ENCODE results near the gene SORCS2.

The SORCS2 gene

GRCh38 chr4:7737752-7738457 is 545.6 kb downstream of the SORCS2 start:
- Histone ChIP-seq H3K4me2 (ENCODE audit: low read length) (no peak overlapping the region), H3K4me3 (ENCODE audit: low read depth, low read length, poor library complexity, severe bottlenecking) (no peak overlapping the region), H3K27ac (ENCODE audit: low read depth, low read length, poor library complexity, severe bottlenecking) (no peak overlapping the region), H3K27me3 (ENCODE audit: insufficient read depth, low read length) (no peaks in the 10 kb centered on the region), H3F3A (ENCODE audit: insufficient read depth, low read length) (no peaks in the 10 kb centered on the region), H3K9me2 (ENCODE audit: low read depth, low read length) (no peaks in the 10 kb centered on the region), H3K79me2 (ENCODE audit: insufficient read depth, low read length) (no peaks in the 10 kb centered on the region), H3K9me3 (ENCODE audit: low read length) (no peaks in the 10 kb centered on the region), H3K36me3 (ENCODE audit: insufficient read depth, low read length) (no peaks in the 10 kb centered on the region), H2AFZ (ENCODE audit: low read length) (no peak overlapping the region), H4K20me1 (ENCODE audit: insufficient read depth, low read length) (no peaks in the 10 kb centered on the region), H3K9ac (ENCODE audit: low read length) (no peak overlapping the region), H3K4me1 (ENCODE audit: insufficient read depth, low read length, severe bottlenecking) (no peaks in the 10 kb centered on the region)
- TF ChIP-seq CTCF (IDR thresholded peaks at IDR 0.05; ENCODE audit: low read length) (no peak), EZH2 (IDR thresholded peaks at IDR 0.05; ENCODE audit: borderline replicate concordance, low read length) (no peak)

GRCh38 chr4:7738458-7739076 is 546.2 kb downstream of the SORCS2 start:
- Histone ChIP-seq H3K9ac (ENCODE audit: low read length) (no peak overlapping the region), H3K4me1 (ENCODE audit: insufficient read depth, low read length, severe bottlenecking) (no peaks in the 10 kb centered on the region), H3K36me3 (ENCODE audit: insufficient read depth, low read length) (no peaks in the 10 kb centered on the region), H3K9me2 (ENCODE audit: low read depth, low read length) (no peaks in the 10 kb centered on the region), H3K79me2 (ENCODE audit: insufficient read depth, low read length) (no peaks in the 10 kb centered on the region), H4K20me1 (ENCODE audit: insufficient read depth, low read length) (no peaks in the 10 kb centered on the region), H3K4me3 (ENCODE audit: low read depth, low read length, poor library complexity, severe bottlenecking) (no peak overlapping the region), H3K4me2 (ENCODE audit: low read length) (no peak overlapping the region), H3F3A (ENCODE audit: insufficient read depth, low read length) (no peaks in the 10 kb centered on the region), H3K9me3 (ENCODE audit: low read length) (no peaks in the 10 kb centered on the region), H2AFZ (ENCODE audit: low read length) (no peak overlapping the region), H3K27me3 (ENCODE audit: insufficient read depth, low read length) (no peaks in the 10 kb centered on the region), H3K27ac (ENCODE audit: low read depth, low read length, poor library complexity, severe bottlenecking) (no peak overlapping the region)
- no peak for TF ChIP-seq EZH2 (IDR thresholded peaks at IDR 0.05; ENCODE audit: borderline replicate concordance, low read length)
- no peak for TF ChIP-seq CTCF (IDR thresholded peaks at IDR 0.05; ENCODE audit: low read length)

- H3K9me2 ChIP-seq (ENCODE audit: low read depth, low read length): no peaks in the 10 kb centered on the region
- no peaks in the 10 kb centered on the region for H4K20me1 ChIP-seq (ENCODE audit: insufficient read depth, low read length)
- no peak overlapping the region for H3K4me2 ChIP-seq (ENCODE audit: low read length)
- H3K27ac ChIP-seq (ENCODE audit: low read depth, low read length, poor library complexity, severe bottlenecking): no peak overlapping the region
- no peak overlapping the region for H3K9ac ChIP-seq (ENCODE audit: low read length)
- H2AFZ ChIP-seq (ENCODE audit: low read length): no peak overlapping the region
- TF ChIP-seq EZH2 (IDR thresholded peaks at IDR 0.05; ENCODE audit: borderline replicate concordance, low read length) (no peak), CTCF (IDR thresholded peaks at IDR 0.05; ENCODE audit: low read length) (no peak)
- no peaks in the 10 kb centered on the region for H3K4me1 ChIP-seq (ENCODE audit: insufficient read depth, low read length, severe bottlenecking)
- no peaks in the 10 kb centered on the region for H3K27me3 ChIP-seq (ENCODE audit: insufficient read depth, low read length)
- H3K79me2 ChIP-seq (ENCODE audit: insufficient read depth, low read length): no peaks in the 10 kb centered on the region
- no peaks in the 10 kb centered on the region for H3K36me3 ChIP-seq (ENCODE audit: insufficient read depth, low read length)
- no peaks in the 10 kb centered on the region for H3F3A ChIP-seq (ENCODE audit: insufficient read depth, low read length)
- H3K9me3 ChIP-seq (ENCODE audit: low read length): no peaks in the 10 kb centered on the region
- H3K4me3 ChIP-seq (ENCODE audit: low read depth, low read length, poor library complexity, severe bottlenecking): no peak overlapping the region
These were observed 547.0 kb downstream of the SORCS2 start for GRCh38 chr4:7739077-7739917.

All from OCI-LY1 (cell line).